Left renal cortex interstitium (tissue), 4 donors: ENCODE measurements around the gene KRTAP4-8. TPM values are rescaled to one million over a fixed set of nuclear protein-coding genes. Genes with fewer than 3 reads are reported as not detected.
"Not testable (repeated sequence)": the region's sequence is repeated elsewhere in the genome, so short reads cannot be mapped to it uniquely, and the experiment has no call there.

ENCODE experiments used
- DNase-seq, 4 donors: peaks; one replicate each; pipeline ENCODE4 v3.0.0-alpha.2; 2013; ENCODE audit warnings: low read depth in 4 of 4, low spot score in 2 of 4, missing footprints in 1 of 4
- polyA plus RNA-seq, 4 donors: library from polyadenylated mRNA; unstranded; fragments of 120-200 nt; gene quantifications; one replicate each; pipeline ENCODE4 v1.2.1, GENCODE V29; 2013; ENCODE audit not compliant: insufficient read length in 4 of 4

The KRTAP4-8 gene
- polyA plus RNA-seq, 4 donors = not detected

DNA sequence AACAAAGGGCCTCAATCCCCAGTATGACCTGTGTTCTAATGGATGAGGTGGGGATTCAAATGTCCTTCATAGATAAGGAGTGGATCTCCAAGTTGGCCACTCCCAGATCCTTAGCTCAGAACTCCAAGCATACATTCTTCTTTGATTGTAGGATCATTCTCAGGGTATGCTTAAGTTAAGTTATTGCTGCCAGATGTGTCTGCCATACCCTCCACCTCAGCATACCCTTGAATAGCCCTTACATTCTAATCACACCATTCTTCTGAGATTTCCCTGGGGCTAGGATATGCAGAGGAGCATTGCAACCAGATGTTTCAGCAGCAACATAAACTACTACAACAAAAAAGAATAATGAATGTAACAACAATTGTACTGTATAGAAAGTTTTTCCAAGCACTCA lies 30.7 kb downstream of the KRTAP4-8 start:
- DNase-seq = no peak

- no peak for DNase-seq
Observed at GRCh38 chr17:41065829-41066624, 31.9 kb downstream of the KRTAP4-8 start, which contains the start of gene KRTAP2-4. KRTAP2-4 (minus strand) TSS chr17:41065879; CDS start chr17:41065845, 34 bp downstream.

DNA sequence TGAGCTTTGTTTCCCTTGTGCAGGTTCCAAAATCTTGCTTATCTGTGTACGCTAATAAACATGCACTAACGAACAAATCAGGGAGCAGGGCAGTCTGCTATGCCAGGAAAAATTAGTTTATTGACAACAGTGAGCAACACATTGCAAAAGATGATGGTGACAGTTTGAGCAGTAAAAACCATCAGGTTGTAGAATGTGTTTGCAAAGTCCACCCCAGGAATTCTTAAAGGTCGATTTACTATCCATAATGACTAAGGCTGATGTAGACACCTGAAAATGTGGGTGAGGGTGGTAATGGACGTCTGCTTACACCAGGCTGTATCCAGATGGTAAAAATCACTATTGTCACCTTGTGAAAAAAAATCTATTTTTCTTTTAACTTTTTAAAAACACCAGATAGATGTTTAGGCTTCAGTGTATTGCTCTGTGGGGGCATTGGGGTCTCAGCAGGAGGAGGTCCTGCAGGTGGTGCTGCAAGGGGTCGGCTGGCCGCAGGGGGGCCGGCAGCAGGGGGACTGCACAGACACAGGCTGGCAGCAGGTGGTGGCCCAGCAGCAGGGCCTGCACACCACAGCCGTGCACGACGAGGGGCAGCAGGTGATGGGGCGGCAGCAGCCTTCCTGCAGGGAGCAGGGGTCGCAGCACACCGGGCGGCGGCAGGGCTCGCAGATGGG lies 32.8 kb downstream of the KRTAP4-8 start:
- DNase-seq = not testable (repeated sequence)

- no peak for DNase-seq
Observed at GRCh38 chr17:41064301-41064700, 33.6 kb downstream of the KRTAP4-8 start.

DNA sequence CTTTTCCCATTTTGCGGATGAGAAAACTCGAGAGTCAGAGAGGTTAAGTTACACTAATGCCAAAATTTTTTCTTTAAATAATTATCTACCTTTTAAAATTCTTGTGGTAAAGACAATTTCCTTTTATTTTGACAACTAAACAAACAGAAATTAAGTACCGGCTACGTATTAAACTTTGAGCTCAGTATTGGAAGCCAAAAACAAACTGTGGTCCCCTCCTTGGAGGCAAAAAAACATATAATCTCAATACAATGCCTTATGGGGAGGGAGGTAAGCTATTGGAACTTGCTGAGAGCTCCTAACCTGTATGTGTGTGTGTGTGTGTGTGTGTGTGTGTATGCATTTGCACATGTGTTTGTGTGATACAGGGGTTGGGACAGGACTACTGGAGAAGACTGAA lies 34.5 kb downstream of the KRTAP4-8 start:
- no peak for DNase-seq

- no peak for DNase-seq
Observed at GRCh38 chr17:41061964-41062363, 36.0 kb downstream of the KRTAP4-8 start.

DNA sequence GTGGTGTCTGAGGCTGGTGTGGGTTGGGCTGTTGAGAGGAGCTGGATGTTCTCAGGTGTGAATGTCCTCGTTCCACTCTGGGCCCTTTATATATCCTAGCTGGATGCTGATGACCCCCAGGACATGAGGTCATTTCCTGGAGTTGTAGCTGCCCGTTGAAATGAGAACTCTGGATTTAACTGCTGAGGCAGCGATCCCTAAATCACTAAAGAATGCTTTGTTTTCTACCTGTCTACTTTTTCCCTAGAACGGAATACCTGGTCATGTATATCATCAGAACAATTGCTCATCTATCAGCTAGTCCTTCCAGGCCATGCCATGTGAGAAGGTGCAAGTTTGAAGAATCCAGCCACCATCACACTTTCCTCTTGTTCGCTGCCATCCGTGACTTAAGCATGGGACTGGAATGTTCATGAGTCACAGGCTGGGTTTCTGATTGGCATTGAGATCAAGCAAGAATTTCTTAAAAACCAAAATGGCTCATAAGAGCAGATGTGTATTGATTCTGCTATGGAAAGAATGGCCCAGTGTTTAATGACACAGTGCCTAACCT lies 37.8 kb downstream of the KRTAP4-8 start, which contains the start of gene KRTAP2-3:
Gene KRTAP2-3 (minus strand): TSS at position 63 of the 553 bp plus-strand sequence. CDS start 64 bp downstream, outside the sequence.
- no peak for DNase-seq

DNA sequence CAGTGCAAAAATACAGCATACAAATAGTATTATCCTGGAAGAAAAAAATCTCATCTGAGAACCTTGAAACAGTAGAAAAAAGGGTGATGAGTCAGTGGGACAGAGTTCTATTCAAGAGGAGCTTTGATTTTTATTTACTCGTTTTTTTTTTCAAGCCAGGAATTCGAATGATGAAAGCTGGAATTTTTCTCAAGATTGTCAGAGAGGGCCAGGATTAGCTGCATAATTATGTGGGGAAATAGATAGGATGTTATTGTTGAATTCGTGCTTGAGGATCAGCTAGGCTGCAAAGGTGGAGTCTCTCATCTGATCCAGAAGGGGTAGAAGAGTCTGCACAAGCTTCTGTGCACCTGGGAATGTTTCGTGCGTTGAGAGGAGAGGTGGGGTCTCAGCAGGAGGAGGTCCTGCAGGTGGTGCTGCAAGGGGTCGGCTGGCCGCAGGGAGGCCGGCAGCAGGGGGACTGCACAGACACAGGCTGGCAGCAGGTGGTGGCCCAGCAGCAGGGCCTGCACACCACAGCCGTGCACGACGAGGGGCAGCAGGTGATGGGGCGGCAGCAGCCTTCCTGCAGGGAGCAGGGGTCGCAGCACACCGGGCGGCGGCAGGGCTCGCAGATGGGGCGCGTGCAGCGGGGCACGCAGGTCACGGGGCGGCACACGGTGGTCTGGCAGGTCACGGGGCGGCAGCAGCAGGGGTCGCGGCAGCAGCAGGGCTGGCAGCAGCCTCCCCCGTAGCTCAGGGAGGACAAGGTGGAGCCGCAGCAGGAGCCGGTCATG lies 38.5 kb downstream of the KRTAP4-8 start:
- DNase-seq = not testable (repeated sequence)

DNA sequence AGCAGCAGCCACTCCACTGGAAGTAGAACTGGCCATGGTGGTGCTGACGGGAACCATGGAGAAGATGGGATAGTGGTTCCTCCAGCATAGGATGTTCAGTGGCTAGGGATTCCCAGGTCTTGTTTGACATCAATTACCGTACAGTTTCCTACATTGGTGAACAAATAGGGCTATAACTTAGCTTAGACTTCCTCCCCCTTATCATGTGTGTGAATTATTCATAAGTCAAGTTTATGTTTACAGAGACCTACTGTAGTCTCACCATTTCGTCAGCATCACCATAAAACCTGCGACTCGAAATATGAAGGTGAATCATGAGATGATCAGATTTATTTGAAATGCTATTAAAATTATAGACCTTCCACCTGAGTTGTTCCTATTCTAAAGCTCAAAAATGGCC lies 39.2 kb downstream of the KRTAP4-8 start:
- no peak for DNase-seq

GRCh38 chr17:41057547-41057946 lies 40.4 kb downstream of the KRTAP4-8 start:
- no peak for DNase-seq

DNA sequence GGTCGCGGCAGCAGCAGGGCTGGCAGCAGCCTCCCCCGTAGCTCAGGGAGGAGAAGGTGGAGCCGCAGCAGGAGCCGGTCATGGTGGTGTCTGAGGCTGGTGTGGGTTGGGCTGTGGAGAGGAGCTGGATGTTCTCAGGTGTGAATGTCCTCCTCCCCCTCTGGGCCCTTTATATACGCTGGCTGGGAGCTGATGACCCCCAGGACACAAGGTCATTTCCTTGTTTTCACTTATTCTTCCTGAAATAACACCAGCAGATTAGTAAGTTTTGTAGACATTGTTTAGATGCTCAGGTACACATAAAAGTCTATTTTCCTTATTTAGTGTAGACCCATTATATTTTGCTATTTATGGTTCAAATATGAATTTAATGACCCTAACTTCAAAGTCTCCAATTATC lies 42.8 kb downstream of the KRTAP4-8 start, which contains the start of gene KRTAP2-2:
Gene KRTAP2-2 (minus strand): TSS at position 101 of the 400 bp plus-strand sequence. CDS start 19 bp downstream, at position 82.
- DNase-seq = not testable (repeated sequence)

DNA sequence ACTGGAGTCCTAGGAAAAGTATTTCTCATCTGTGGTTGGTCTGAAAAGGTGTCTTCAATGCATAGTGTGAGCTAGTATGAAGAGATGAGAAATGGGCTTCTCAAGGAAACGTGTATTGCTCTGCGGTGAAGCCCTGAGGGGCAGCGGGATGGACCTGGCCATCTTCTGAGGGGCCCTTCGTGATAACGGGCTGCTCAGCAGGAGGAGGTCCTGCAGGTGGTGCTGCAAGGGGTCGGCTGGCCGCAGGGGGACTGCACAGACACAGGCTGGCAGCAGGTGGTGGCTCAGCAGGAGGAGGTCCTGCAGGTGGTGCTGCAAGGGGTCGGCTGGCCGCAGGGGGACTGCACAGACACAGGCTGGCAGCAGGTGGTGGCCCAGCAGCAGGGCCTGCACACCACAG lies 43.4 kb downstream of the KRTAP4-8 start:
- DNase-seq = not testable (repeated sequence)

- DNase-seq = peak in 2 of 4 donors; percentile 6 to 19
Observed at GRCh38 chr17:41054025-41054424, 43.9 kb downstream of the KRTAP4-8 start.

DNA sequence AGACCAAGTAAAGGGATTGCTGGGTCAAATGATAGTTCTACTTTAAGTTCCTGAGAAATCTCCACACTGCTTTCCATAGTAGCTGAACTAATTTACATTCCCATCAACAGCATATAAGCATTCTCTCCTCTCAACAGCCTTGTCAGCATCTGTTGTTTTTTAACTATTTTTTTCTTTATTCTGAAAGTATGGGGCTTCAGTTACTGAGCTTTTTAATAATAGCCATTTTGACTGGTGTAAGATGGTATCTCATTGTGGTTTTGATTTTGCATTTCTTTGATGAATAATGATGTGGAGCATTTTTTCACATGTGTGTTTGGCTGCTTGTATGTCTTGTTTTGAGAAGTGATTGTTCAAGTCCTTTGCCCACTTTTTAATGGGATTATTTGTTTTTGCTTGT lies 45.4 kb downstream of the KRTAP4-8 start:
- no peak for DNase-seq

DNA sequence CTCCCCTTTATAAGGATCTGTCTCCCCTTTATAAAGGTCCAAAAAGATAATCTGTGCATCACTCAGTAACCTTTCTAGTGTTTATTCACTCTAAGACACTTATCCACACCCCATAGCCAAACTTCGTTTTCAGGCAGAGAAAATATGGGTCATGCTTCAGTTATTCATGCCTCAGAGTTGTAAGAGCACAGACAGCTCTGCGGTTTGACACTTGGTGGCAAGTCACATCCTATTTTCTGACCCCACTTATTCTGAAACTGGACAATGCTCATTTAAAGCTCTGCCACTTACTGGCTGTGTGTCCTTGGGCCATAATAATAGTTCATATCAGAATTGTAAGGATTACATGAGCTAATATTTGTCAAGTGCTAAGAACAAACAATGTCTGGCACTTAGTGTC lies 48.8 kb downstream of the KRTAP4-8 start:
- no peak for DNase-seq

DNA sequence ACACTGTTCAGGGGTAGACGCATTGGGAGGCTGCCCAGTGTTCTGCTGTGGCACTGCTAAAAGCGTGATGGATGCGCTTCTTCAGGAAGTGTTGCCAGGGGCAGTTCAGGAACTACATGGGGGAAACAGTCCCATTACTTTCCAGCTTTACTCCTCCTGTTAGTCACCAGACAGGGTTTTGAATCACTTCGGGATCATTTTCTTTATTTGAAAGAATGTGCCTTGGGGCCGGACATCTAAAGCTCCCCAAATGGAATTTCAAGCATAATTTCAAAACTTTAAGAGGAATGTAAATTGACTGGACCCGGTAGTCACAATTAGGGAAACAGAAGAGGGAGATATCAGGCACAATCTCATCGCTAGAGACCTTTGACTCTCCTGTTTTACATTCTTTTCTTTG lies 49.5 kb downstream of the KRTAP4-8 start:
- DNase-seq = no peak
